HG03521 (cell line): ENCODE data around the gene NECTIN4.
A peak's percentile ranks its signal among the peaks of the same experiment; 100 is the strongest.
"Not testable (repeated sequence)": the region's sequence is repeated elsewhere in the genome, so short reads cannot be mapped to it uniquely, and the experiment has no call there.

Experiments
- ATAC-seq: cut with Tn5 transposase; IDR thresholded peaks from one replicate; pipeline ENCODE4 v1.9.1; 2021; ENCODE audit warnings: mild to moderate bottlenecking, moderate library complexity; ENCODE audit not compliant: unreplicated experiment

NECTIN4 gene

DNA sequence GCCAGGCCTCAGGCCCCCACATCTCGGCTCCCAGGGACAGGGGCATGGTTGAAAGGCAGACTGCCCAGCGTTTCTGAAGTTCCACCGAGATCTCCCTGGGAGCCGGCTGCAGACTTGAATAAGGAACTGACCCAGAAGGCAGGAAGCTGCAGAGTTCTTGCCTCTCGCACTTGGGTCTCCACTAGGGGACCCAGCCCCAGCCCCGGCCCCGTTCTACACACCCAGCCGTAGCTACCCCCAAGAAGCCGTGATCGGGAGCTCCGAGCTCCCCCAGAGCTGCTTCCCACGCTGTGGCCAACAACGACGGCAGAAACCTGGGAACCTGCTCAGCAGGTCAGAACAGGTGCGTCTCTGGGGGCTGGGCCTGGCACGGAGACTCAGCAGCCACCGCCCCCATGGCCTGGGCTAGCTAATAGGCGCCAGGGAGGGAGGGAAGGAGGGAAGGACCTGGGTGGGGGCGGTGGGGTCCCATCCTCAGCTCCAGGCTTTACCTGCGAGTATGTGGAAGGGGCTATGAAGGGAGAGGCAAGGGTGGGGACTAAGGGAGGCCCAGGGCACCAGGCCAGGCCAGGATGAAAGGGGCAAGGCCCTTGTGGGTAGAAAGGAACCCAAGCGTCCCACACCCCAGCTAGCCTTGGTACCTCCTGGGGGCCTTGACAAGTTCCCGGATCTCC, at the start of gene NECTIN4:
TSS of gene NECTIN4 (minus strand) at position 308 of the 674 bp plus-strand sequence. CDS start at position 46, 262 bp downstream.
- ATAC-seq = no peak

DNA sequence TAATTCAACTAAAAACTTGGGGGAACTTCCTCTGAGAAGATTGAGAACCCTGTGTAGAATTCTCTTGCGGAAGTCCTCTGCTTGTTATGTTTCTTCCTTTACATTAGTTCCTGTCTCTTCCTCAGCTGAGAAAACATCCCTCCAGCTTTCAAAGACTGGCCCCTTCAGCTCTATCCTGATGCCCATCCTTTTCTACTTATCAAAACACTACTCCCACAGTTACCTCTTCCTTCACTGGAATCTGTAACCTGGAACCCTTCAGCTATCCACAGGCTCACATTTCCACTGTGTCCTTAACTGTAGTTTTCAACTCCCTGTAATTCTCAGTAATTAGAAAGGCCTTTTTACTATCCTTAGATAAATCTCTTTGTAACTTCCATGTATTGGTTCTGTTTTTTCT, 49.1 kb upstream of the NECTIN4 start:
- no peak for ATAC-seq

DNA sequence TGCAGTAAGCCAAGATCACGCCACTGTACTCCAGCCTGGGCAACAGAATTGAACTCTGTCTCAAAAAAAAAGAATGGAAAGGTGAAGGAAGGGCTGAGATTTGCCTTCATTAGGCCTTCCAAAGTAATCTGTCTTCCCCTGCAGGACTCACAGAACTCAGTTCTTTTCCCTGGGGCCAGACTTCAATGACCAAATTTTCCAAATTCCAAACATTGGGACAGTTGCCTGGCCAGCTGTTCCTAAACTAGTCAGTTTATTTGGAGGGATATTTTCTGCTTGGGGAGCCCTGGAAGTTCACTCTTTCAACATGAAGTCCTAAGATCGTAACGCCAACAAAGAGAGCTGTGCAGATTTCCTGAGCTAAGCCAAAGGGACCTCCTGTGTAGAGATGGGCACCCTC, 48.5 kb upstream of the NECTIN4 start:
- ATAC-seq = no peak

DNA sequence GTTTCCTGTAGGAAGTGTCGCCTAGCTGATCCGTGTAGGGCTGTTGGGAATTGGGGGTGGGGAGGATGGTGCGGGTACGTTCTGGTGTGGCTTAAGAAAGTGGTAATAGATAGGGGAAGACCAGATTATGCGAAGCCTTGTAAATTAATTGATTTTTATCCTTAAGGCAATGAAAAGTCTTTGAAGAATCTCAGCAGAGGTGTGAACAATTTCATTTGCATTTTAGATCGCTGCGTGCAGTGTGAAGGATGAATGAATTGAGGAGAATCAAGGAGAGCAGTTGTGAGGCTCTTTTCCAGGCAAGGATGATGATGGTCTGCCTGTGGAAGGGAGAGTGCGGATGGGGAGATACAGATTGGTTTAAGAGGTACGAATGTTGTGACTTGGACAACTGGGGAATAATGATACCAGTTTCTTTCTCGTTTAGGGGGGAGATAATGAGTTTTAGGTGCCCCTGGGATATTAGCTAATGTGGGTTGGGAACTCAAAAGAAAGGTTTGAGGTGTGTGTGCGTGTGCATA, 43.9 kb upstream of the NECTIN4 start:
- ATAC-seq = no peak

DNA sequence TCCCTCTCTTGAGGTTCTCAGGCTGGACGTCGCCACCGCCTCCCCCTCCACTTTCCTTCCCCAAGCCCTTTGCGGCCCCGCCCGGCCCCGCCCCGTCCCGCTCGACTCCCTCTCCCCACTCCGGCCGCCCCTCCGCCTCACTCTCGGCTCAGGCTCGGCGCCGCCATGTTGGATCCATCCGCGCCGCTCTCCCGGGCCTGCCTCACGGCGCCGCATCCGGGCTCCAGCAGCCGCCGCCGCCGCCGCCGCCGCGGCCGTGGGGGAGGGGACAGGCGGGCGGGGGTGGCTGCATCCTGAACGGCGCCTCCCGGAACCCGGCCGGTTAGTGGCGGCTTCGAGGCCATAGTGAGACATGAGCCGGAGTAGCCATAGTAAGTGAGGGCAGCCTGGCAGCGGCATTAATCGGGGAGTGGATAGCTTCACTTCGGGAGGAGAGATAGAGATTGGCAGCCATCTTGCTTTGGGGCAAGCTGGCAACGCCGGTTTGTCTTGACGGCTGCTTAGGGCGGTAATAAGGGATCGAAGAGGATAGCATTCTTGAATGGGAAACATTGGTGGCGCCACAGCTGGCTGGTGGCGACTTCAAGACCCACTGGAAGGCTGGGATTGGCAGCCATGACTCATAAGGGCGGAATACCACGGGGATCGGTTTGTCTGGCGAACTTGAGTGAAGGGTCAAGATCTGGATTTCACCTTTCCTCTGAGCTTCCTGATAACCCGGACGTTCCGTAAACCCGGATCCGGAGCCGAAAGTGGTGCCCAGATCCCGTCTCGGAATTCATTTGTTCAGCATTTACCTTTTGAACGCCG, 43.3 kb upstream of the NECTIN4 start, which contains the start of gene DEDD:
TSS of gene DEDD (minus strand) at position 258 of the 810 bp plus-strand sequence. CDS start 8,205 bp downstream, outside the sequence.
- ATAC-seq = peak; percentile 93

DNA sequence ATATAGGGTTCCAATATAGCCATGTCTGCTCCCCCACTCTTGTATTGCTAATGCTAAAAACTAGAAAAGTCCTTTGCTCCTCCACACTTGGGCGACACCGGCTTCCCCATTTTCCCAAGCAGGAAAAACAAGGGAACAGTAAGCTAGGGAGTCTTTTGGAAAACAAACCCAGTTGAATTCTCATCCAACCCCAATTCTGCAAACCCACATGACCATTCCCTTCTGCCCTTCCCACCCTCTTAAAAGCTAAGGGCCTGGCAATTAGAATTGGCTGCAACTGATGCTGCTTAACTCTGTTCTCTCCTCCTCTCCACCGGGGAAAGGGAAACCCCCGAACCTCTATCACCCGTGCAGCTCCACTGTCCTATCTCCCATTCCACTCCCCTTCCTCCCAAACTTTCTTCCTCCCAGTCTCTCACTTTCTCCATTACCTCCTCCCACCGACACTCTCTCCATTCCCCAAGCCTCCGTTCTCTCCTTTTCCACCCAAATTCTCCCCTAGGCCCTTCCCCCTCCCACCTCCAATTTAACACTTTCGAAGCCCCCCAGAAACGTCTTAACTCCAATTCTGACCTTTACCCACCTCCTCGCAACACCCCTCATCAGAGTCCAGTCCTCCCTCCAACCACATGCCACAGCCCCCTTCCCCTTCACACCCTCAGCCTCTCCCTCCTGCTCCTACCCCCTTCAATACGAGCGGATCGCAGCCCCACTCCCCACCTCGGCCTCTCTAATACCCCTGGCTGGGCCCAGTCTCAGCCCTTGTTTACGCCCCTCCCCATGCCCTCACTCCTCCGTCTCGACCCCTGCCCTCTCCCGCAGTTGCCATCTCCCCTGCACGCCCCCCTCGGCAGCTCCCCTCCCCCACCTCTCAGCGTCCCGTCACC, 42.4 kb upstream of the NECTIN4 start:
- ATAC-seq = no peak

DNA sequence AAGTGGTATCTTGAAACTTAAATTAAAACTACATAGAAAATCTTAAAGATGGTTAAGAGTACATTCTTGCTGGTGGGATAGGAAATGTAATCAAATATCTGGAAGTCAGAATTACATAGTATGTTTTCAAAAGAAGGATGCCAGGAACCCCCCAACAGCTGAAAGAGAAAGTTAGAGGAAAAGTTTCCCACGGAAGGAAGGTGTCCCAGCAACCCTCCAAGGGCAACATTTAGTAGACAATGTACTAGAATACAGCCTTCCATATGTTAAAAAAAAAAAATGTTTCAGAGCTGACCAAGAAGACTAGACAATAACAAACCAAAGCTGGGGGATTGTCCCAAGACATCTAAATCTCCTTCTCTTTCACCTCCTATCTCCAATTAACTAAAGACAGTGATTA, 40.9 kb upstream of the NECTIN4 start:
- no peak for ATAC-seq

DNA sequence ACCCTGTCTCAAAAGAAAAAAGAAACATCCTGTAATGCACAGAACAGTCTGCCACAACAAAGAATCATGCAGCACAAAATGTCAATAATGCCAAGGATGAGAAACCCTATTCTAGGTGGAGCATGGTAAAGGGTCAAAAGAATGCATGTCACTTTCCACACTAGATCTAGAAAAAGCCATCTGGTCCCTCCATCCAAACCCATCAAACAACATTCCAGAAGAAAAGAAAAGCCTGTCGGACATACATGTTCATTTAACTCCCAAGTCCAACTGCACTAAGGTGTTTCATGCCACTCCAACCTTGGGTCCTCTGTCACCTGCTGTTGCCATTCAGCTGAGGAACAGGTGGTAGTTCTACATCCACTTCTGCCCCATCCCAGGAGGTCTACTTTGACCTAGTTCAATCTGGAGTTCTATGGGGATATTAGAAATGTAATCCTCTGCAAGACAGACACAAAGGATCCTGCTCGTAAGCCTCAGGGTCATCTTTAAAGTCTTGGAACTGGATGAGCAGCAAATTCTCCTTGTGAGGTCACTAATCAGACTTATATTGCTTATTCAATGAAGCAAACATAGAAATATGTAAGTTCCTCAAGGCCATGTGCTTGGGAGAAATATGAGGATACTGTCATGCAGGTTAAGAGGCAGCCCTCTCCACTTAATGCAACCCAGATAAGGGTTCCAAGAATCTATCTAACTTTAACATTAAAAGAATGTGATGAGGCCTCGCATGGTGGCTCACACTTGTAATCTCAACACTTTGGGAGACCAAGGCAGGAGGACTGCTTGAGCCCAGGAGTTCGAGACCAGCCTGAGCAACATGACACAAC, 39.4 kb upstream of the NECTIN4 start:
- ATAC-seq = no peak

DNA sequence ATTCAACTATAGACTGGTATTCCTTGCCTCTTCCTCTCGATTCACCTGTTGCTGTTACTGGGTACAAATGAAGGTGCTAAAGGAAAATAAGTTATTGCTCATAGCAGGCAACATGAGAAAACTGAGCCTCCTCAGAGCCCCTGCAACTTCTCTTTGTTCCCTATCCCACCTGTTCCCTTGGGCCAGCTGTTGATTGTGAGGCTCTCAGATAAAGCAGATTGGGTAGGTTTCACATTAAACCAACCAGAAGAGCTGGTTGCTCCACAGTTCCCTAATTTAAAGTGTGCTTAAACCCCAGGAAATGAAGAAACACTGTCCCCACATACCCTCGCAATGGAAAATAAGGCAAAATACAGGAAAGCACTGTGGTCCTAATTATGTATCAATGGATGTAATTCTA, 38.3 kb upstream of the NECTIN4 start:
- ATAC-seq = no peak

DNA sequence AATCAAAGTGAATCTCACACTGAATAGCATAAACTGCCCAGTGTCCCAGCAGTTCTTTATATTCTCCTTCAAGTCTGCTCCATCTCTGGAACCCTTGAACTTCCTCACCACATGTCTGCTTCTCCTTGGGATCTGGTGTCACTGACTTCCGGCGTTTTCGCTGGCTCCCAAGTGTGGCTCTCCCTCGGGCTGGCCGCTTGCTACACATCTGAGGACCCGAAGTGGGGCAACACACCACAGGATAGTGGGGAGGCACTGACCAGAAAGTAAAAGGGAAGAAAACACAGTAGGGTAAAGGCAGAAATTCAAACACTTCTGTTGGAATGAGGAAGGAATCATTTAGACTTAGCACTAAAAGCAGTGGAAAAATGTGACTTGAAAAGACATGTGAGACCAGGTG, 33.6 kb upstream of the NECTIN4 start:
- no peak for ATAC-seq

DNA sequence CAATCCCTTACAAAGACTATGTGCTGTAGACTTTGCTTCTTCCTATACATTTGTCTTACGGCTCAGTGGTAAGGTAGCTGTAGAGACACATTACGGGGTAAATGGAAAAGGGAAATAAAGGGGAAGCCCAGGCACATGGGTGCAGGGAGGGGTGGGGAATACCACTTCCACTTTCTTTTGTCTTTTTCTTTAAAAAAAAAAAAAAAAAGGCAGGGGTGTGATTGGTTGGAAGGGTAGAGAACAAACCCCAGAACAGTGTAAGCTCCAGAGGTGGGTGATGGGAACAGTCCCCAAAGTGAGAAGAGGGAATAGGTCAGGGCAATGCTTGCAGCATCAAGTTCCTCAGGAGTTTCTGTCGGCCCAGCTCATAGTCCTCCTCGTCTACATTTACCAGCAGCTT, 32.5 kb upstream of the NECTIN4 start:
- no peak for ATAC-seq

DNA sequence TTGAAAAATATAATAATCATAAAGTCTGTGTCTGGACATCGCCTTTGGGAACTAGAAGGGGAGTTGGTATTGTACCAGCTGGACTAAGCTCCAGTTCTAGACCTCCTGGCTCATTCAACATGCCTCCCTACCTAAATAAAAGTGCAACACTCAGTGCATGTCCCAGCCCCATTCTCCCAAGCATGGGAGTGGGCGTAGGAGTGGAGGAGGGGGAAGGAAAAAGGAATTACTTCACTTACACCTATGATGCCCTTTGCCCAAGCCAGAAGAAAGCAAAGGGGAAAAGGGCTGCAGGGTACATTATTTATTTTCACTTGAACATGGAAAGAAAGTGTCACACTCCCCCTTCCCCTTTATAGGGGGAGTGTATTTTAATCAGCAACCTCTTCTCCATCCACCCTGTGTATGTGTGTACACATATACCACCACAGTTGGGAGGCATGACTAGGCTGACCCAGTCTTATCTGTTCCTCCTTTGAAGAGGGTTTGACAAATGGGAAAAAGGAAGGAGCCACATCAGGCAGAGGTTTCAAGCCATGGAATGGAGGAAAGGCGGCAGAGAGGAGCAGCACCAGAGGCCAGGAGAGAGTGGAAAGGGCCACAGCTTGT, 31.8 kb upstream of the NECTIN4 start:
- no peak for ATAC-seq

DNA sequence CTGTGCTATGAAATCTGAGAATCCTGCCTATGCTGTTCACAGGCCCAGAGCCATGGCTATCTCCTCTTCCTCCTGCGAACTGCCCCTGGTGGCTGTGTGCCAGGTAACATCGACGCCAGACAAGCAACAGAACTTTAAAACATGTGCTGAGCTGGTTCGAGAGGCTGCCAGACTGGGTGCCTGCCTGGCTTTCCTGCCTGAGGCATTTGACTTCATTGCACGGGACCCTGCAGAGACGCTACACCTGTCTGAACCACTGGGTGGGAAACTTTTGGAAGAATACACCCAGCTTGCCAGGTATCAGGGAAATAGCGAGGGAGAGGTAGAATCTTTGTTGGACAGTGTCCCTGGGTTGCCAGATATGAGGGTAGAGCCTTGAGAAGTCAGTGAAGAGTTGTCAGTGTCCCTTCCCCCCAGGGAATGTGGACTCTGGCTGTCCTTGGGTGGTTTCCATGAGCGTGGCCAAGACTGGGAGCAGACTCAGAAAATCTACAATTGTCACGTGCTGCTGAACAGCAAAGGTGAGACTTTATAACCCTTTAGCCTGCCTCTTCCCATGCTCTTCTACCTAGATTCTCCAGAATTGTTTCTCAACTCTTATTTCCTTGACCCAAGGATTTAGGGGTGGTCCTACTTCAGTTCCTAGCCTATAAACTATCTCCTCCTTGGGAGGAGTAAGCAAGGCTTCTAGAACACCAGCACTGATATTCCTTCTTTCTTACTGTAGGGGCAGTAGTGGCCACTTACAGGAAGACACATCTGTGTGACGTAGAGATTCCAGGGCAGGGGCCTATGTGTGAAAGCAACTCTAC, 29.9 kb upstream of the NECTIN4 start:
- ATAC-seq = peak; percentile 47

DNA sequence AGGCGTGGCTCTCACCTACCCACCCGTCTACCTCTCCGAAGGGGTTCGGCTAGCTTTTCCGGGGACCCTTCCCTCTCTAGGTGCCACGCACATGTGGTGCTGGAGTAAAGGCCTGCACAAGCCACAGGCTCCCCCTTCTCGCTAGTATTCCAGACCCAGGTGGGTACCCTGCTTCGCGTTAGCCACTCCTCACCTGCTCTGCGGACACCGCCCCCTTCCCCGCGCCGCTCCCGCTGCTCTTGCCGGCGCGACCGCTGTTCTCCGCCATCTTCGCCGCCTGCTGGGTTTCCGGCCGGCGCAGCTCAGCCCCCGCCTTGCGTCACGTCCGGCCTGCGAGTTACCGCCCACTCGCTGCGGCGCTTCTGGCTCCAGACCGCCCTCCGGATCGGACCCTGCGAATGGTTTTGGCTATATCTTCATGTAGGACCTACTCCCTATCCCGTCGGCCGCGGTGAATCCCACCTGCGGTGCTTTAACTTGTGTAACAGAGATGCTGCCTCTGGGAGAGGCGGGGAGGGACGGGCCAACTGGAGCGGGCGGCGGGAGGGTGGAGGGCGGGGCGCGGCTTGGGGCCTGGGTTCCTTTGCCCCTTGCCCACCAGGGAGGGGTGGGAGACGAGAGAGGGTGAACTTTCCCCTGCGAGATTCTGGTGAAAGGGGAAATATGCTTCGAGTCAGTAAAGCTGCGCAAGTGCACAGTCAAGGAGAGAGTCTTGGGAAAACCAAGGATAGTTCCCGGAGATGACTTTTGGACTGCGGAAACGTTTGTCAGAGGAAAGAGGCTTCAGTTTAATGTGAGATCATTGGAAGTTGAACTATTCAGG, 28.6 kb upstream of the NECTIN4 start, which contains the start of the genes NIT1 and PFDN2:
TSS of gene NIT1 (plus strand) at position 347 of the 823 bp plus-strand sequence. CDS start at position 419, 72 bp downstream.
TSS of gene PFDN2 (minus strand) at position 279 of the 823 bp plus-strand sequence. CDS start at position 268, 11 bp downstream.
- peak; percentile 73 for ATAC-seq

DNA sequence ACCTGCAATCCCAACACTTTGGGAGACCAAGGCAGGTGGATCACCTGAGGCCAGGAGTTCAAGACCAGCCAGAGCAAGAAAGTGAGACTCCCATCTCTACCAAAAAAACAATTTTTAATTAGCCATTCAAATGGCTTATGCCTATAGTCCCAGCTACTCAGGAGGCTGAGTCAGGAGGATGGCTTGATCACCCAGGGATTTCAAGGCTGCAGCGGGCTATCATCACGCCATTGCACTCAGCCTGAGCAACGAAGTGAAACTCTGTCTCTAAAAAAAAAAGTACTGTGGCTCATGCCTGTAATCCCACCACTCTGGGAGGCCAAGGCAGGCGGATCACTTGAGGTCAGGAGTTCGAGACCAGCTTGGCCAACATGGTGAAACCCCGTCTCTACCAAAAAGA, 26.6 kb upstream of the NECTIN4 start:
- not testable (repeated sequence) for ATAC-seq

DNA sequence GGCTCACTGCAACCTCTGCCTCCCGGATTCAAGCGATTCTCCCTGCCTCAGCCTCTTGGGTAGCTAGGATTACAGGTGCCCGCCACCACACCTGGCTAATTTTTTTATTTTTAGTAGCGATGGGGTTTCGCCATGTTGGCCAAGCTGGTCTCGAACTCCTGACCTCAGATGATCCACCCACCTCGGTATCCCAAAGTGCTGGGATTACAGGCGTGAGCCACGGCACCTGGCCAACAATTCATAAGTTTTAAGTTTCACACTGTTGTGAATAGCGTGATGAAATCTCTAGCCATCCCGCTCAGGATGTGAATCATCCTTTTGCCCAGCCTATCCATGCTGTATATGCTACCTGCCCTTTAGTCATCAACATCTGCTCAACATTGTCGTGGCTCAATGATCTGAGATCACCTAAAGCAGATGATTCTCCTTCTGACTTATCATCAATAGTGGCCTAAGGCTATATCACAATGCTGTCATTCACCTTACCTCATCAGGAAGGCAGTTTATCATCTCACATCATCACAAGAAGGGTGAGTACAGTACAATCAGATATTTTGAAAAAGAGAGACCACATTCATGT, 25.9 kb upstream of the NECTIN4 start:
- ATAC-seq = no peak

DNA sequence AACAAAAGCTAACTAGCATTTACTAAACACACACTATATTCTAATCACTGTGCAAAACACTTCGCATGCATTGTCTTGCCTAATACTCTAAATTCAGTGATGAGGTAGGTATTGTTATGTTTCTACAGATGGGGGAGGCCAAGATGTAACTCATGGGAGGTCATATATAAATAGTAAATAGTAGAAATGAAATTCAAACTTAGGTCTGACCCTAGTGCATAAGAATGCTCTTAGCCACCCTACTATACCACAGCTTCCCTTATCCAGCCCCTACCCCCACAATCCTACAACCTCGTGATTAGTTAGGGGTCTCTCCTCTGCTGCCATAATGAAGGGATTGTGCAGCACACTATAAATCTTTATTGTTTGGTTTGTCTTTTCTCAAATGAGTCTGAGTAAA, 25.2 kb upstream of the NECTIN4 start:
- ATAC-seq = no peak
